H1 (cell line): ENCODE data around the gene UBAP2L. TPM values are rescaled to one million over a fixed set of nuclear protein-coding genes. Genes with fewer than 3 reads are reported as not detected.

Experiments used
- CTCF ChIA-PET: fragments of 300-600 bp; sonication (Branson Sonifier 250); formaldehyde crosslinking; loops from one replicate; lab custom pipeline; 2021; ENCODE audit not compliant: partially characterized antibody; lab: Charles Lee
- POLR2A ChIA-PET: fragments of 300-600 bp; sonication (Branson Sonifier 250); formaldehyde crosslinking; loops from one replicate; lab custom pipeline; 2021; ENCODE audit warnings: inconsistent platforms; ENCODE audit not compliant: partially characterized antibody; lab: Charles Lee
- DNase-seq, 2 experiments: peaks; one replicate each; pipeline versions ENCODE4 v3.0.0 to v3.0.0-alpha.2; 2010 to 2022; ENCODE audit warnings: low spot score in 2 of 2, low read depth in 1 of 2, mixed read lengths in 1 of 2
- FAIRE-seq: peaks from 2 replicates; lab custom pipeline; 2011; peaks lifted over from hg19 to GRCh38; lab: Jason Lieb, UNC
- H2AFZ ChIP-seq: 2 replicates; pipeline ENCODE4 v1.8.1; 2012; ENCODE audit warnings: low read length, inconsistent platforms
- H2AK5ac ChIP-seq: 2 replicates; pipeline ENCODE4 v1.6.1; 2013; ENCODE audit warnings: low read depth, low read length
- H2BK120ac ChIP-seq: replicated peaks from 2 replicates; pipeline ENCODE3; 2013; ENCODE audit warnings: low read depth, low read length, inconsistent platforms
- H2BK12ac ChIP-seq: 2 replicates; pipeline ENCODE4 v1.6.1; 2013; ENCODE audit warnings: low read depth, low read length
- H2BK15ac ChIP-seq: 2 replicates; pipeline ENCODE4 v1.6.1; 2013; ENCODE audit warnings: low read length
- H2BK20ac ChIP-seq: 2 replicates; pipeline ENCODE4 v1.6.1; 2013; ENCODE audit warnings: low read length
- H2BK5ac ChIP-seq: 2 replicates; pipeline ENCODE4 v1.6.1; 2013; ENCODE audit warnings: low read depth, low read length
- H3K14ac ChIP-seq: 2 replicates; pipeline ENCODE4 v1.6.1; 2013; ENCODE audit warnings: inconsistent platforms; ENCODE audit not compliant: insufficient read length
- H3K18ac ChIP-seq: 2 replicates; pipeline ENCODE4 v1.6.1; 2013; ENCODE audit warnings: low read length; ENCODE audit errors: extremely low read depth
- H3K23ac ChIP-seq: 2 replicates; pipeline ENCODE4 v1.6.1; 2013; ENCODE audit warnings: inconsistent platforms; ENCODE audit not compliant: insufficient read length
- H3K23me2 ChIP-seq: 2 replicates; pipeline ENCODE4 v1.6.1; 2013; ENCODE audit warnings: low read depth, low read length
- H3K27ac ChIP-seq: 2 replicates; pipeline ENCODE4 v1.6.1; 2011; ENCODE audit warnings: low read depth, low read length, inconsistent platforms
- H3K27me3 ChIP-seq, 4 experiments: replicated peaks in 1 of 4; 1 replicate in 1 of 4; 2 replicates in 3 of 4; pipeline versions ENCODE4 v1.6.1 to v1.8.1; 2011 to 2013; ENCODE audit warnings: low read length in 3 of 4, mild to moderate bottlenecking in 3 of 4, inconsistent platforms in 2 of 4, mixed read lengths in 2 of 4, moderate library complexity in 1 of 4; ENCODE audit not compliant: control insufficient read depth in 3 of 4, insufficient read depth in 3 of 4; ENCODE audit errors: extremely low read depth in 1 of 4
- H3K36me3 ChIP-seq, 4 experiments: 2 replicates each; pipeline versions ENCODE4 v1.6.1 to v1.8.1; 2011 to 2013; ENCODE audit warnings: mild to moderate bottlenecking in 4 of 4, low read length in 3 of 4, moderate library complexity in 2 of 4, control low read depth in 1 of 4, inconsistent platforms in 1 of 4; ENCODE audit not compliant: insufficient read depth in 4 of 4, control insufficient read depth in 2 of 4
- H3K4ac ChIP-seq: replicated peaks from 2 replicates; pipeline ENCODE3; 2013; ENCODE audit warnings: low read length, low read depth, mixed read lengths, inconsistent platforms; ENCODE audit not compliant: insufficient read length
- H3K4me1 ChIP-seq, 4 experiments: replicated peaks in 1 of 4; 1 replicate in 1 of 4; 2 replicates in 3 of 4; pipeline versions ENCODE4 v1.6.1 to v1.8.1; 2011 to 2013; ENCODE audit warnings: low read length in 3 of 4, inconsistent platforms in 2 of 4, mixed read lengths in 1 of 4; ENCODE audit not compliant: insufficient read depth in 4 of 4, control insufficient read depth in 3 of 4
- H3K4me2 ChIP-seq, 2 experiments: 2 replicates each; pipeline versions ENCODE4 v1.6.1 to v1.8.1; 2011 to 2013; ENCODE audit warnings: low read depth in 2 of 2, low read length in 2 of 2, control low read depth in 1 of 2, inconsistent platforms in 1 of 2, mild to moderate bottlenecking in 1 of 2; ENCODE audit not compliant: insufficient read depth in 1 of 2
- H3K4me3 ChIP-seq, 4 experiments: fragments of 200-600, 300-600 bp in 1 of 4; sonication (generic), shearing (Covaris generic), sonication (Bioruptor Twin) in 1 of 4; 2 replicates each; pipeline versions ENCODE4 v1.5.1 to v1.8.1; 2011 to 2016; ENCODE audit warnings: low read length in 4 of 4, low read depth in 3 of 4, control low read depth in 2 of 4, inconsistent platforms in 2 of 4, mild to moderate bottlenecking in 2 of 4, mixed read lengths in 1 of 4, moderate library complexity in 1 of 4; ENCODE audit not compliant: insufficient read depth in 2 of 4; ENCODE audit errors: extremely low read depth in 1 of 4
- H3K56ac ChIP-seq: replicated peaks from 2 replicates; pipeline ENCODE3; 2013; ENCODE audit warnings: low read depth, mild to moderate bottlenecking, mixed read lengths, low read length, inconsistent platforms; ENCODE audit not compliant: insufficient read length
- H3K79me1 ChIP-seq: 2 replicates; pipeline ENCODE4 v1.6.1; 2013; ENCODE audit warnings: low read depth, low read length, control low read depth
- H3K79me2 ChIP-seq, 2 experiments: 2 replicates each; pipeline versions ENCODE4 v1.6.1 to v1.8.1; 2012 to 2013; ENCODE audit warnings: low read length in 2 of 2, mild to moderate bottlenecking in 2 of 2, inconsistent platforms in 1 of 2; ENCODE audit not compliant: insufficient read depth in 2 of 2, control insufficient read depth in 1 of 2
- H3K9ac ChIP-seq, 4 experiments: replicated peaks in 1 of 4; 1 replicate in 1 of 4; 2 replicates in 3 of 4; pipeline versions ENCODE4 v1.6.1 to v1.8.1; 2011 to 2013; ENCODE audit warnings: low read depth in 3 of 4, low read length in 3 of 4, control low read depth in 2 of 4, mild to moderate bottlenecking in 2 of 4, moderate library complexity in 2 of 4, inconsistent platforms in 1 of 4; ENCODE audit errors: extremely low read depth in 1 of 4
- H3K9me3 ChIP-seq, 2 experiments: 2 replicates each; pipeline versions ENCODE4 v1.6.1 to v1.8.1; 2012 to 2013; ENCODE audit warnings: mild to moderate bottlenecking in 2 of 2, moderate library complexity in 2 of 2, control low read depth in 1 of 2, inconsistent platforms in 1 of 2, low read depth in 1 of 2, low read length in 1 of 2, mixed read lengths in 1 of 2; ENCODE audit not compliant: insufficient read depth in 2 of 2
- H4K20me1 ChIP-seq, 2 experiments: replicated peaks in 1 of 2; 2 replicates each; pipeline versions ENCODE3 to v1.8.1; 2011 to 2013; ENCODE audit warnings: inconsistent platforms in 2 of 2, low read length in 2 of 2, mild to moderate bottlenecking in 1 of 2; ENCODE audit not compliant: insufficient read depth in 2 of 2, control insufficient read depth in 1 of 2
- H4K5ac ChIP-seq: 2 replicates; pipeline ENCODE4 v1.6.1; 2013; ENCODE audit warnings: low read length, low read depth, mixed read lengths, inconsistent platforms; ENCODE audit not compliant: insufficient read length
- H4K8ac ChIP-seq: 2 replicates; pipeline ENCODE4 v1.8.0; 2013; ENCODE audit warnings: mild to moderate bottlenecking, moderate library complexity, low read length, inconsistent platforms; ENCODE audit not compliant: insufficient read depth; ENCODE audit errors: extremely low read depth
- H4K91ac ChIP-seq: replicated peaks from 2 replicates; pipeline ENCODE3; 2013; ENCODE audit warnings: low read length, mixed read lengths, inconsistent platforms; ENCODE audit not compliant: insufficient read length
- CHD1 ChIP-seq: IDR thresholded peaks from 2 replicates; pipeline ENCODE4 v1.6.1; 2012; ENCODE audit warnings: low read depth, low read length, improper control_type of control experiment
- EGR1 ChIP-seq: IDR thresholded peaks from 2 replicates; pipeline ENCODE4 v1.6.1; 2011; ENCODE audit warnings: low read depth, low read length, borderline replicate concordance
- FOSL1 ChIP-seq: IDR thresholded peaks from 2 replicates; pipeline ENCODE4 v1.6.1; 2011; ENCODE audit warnings: mild to moderate bottlenecking, low read depth, low read length, moderate library complexity; ENCODE audit not compliant: insufficient read depth
- MAFK ChIP-seq: IDR thresholded peaks from 2 replicates; pipeline ENCODE4 v1.6.1; 2012; ENCODE audit warnings: low read depth, mild to moderate bottlenecking, improper control_type of control experiment, low read length
- MAX ChIP-seq: IDR thresholded peaks from 2 replicates; pipeline ENCODE4 v1.6.1; 2012; ENCODE audit warnings: inconsistent platforms
- ZNF274 ChIP-seq: IDR thresholded peaks from 2 replicates; pipeline ENCODE4 v1.7.0; 2012; ENCODE audit warnings: low read length, borderline replicate concordance; ENCODE audit errors: extremely low read depth
- WGBS, 2 experiments: shearing (Covaris generic) in 1 of 2; methylation state at CpG; one replicate each; pipeline versions ENCODE4 v1.1.6 to v1.1.7; 2013 to 2015; ENCODE audit warnings: low lambda C conversion rate in 2 of 2, mixed read lengths in 2 of 2, inconsistent platforms in 1 of 2, low coverage in 1 of 2, missing lambda C conversion rate in 1 of 2; ENCODE audit not compliant: insufficient replicate concordance in 2 of 2, insufficient coverage in 1 of 2, insufficient read length in 1 of 2; ENCODE audit errors: extremely low coverage in 1 of 2, missing lambda C conversion rate in 1 of 2; 5-methylcytosine and 5-hydroxymethylcytosine counted together
- polyA plus RNA-seq, 7 experiments: library from polyadenylated mRNA; depleted of rRNA in 3 of 7; stranded (reverse) in 5 of 7; unstranded in 2 of 7; fragments of >200 nt in 5 of 7; fragments of 200-250 nt in 2 of 7; gene quantifications; 1 replicate in 5 of 7; 2 replicates in 1 of 7; 4 replicates in 1 of 7; pipeline versions ENCODE4 v1.2.1 to v1.2.3, GENCODE V29; 2011 to 2013; ENCODE audit warnings: missing spikeins in 2 of 7, mixed read lengths in 2 of 7
- total RNA-seq: library from RNA; stranded (reverse); fragmentation: NEBNext Ultra II Directional; extraction: Animal tissue kit (Norgen Biotek cat#: 25700); gene quantifications from 2 replicates; pipeline ENCODE4 v1.2.1, GENCODE V29; 2021
- TF ChIP-seq, protein P1 (sequence below): IDR thresholded peaks from 2 replicates; pipeline ENCODE4 v1.6.1; 2012; ENCODE audit warnings: inconsistent platforms

Gene UBAP2L
- total and polyA plus RNA-seq, 2 of the 8 experiments (the other 6 are each of a cell fraction or from before 2014, with no cell fraction given), result 254 to 349 TPM

- Histone ChIP-seq H3K27ac (no peak overlapping the region), H2BK20ac (no peak overlapping the region), H4K5ac (no peak overlapping the region), H3K4me3 (no peak overlapping the region), H2BK5ac (no peak overlapping the region), H3K56ac (no peak overlapping the region), H4K8ac (no peak overlapping the region), H3K79me1 (no peaks in the 10 kb centered on the region), H3K18ac (no peak overlapping the region), H3K9ac (no peak overlapping the region), H2BK12ac (no peak overlapping the region), H3K27me3 (no peaks in the 10 kb centered on the region), H3K36me3 (peaks cover 36 to 92% (median 85%) of the 10 kb centered on the region in 4 experiments), H2BK120ac (no peak overlapping the region), H3K23ac (no peak overlapping the region), H3K4me1 (no peaks in the 10 kb centered on the region), H3K79me2 (peaks cover 4 to 59% of the 10 kb centered on the region in 2 experiments; a peak in 3 of 4 replicates), H3K14ac (no peak overlapping the region), H2AFZ (no peak overlapping the region), H4K20me1 (peaks cover 5% of the 10 kb centered on the region in 2 experiments), H3K4me2 (no peak overlapping the region), H3K9me3 (no peaks in the 10 kb centered on the region), H3K4ac (no peak overlapping the region), H3K23me2 (no peaks in the 10 kb centered on the region), H2AK5ac (no peak overlapping the region), H2BK15ac (no peak overlapping the region), H4K91ac (no peak overlapping the region)
- ChIA-PET CTCF (no interaction called here), POLR2A (interaction anchor here (0.7 to 1.9 kb wide), 7 partner anchors 17 to 77 kb away, joined by 3 to 7 read pairs (median 3); no protein-coding TSS in a partner anchor)
- DNase-seq (no peak), FAIRE-seq (no peak)
- WGBS, 2 experiments, result 92% methylated on average over 3 of the region's 3 CpGs; no CpG with 5 or more reads in 1 of the 2 experiments
- TF ChIP-seq EGR1 (no peak), CHD1 (no peak), MAX (no peak), FOSL1 (no peak), MAFK (no peak), ZNF274 (no peak)
- TF ChIP-seq, protein P1, sequence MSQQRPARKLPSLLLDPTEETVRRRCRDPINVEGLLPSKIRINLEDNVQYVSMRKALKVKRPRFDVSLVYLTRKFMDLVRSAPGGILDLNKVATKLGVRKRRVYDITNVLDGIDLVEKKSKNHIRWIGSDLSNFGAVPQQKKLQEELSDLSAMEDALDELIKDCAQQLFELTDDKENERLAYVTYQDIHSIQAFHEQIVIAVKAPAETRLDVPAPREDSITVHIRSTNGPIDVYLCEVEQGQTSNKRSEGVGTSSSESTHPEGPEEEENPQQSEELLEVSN, result no peak
Measured at GRCh38 chr1:154239491-154239890, 18.7 kb downstream of the UBAP2L start.
